HCT116 (cell line): Measurements from ENCODE around the gene CPT1B. TPM values are rescaled to one million over a fixed set of nuclear protein-coding genes. Genes with fewer than 3 reads are reported as not detected.

ENCODE experiments used
- ATAC-seq: fragments of 200-7000 bp; cut with Tn5 transposase; 2 replicates; pipeline ENCODE4 v1.9.1; 2020; ENCODE audit warnings: mild to moderate bottlenecking, moderate library complexity
- BruUV-seq: library from RNA; stranded (reverse); fragments of 400-500 nt; replicated peaks from 2 replicates; lab custom pipeline; 2021; lab: Mats Ljungman, UMichigan
- CTCF ChIA-PET: fragments of 300-600 bp; sonication (Branson Sonifier 250); formaldehyde crosslinking; loops from one replicate; lab custom pipeline; 2021; ENCODE audit warnings: antibody characterized with exemption; lab: Charles Lee
- POLR2A ChIA-PET: fragments of 300-600, 350-600 bp; sonication (Branson Sonifier 250); formaldehyde crosslinking; loops from one replicate; lab custom pipeline; 2021; ENCODE audit warnings: antibody characterized with exemption; lab: Charles Lee
- RAD21 ChIA-PET, 2 experiments: fragments of 300-600 bp; sonication (Branson Sonifier 250); formaldehyde crosslinking; loops; one replicate each; lab custom pipeline; 2023; ENCODE audit warnings: low total read pairs in 2 of 2; ENCODE audit not compliant: uncharacterized antibody in 2 of 2, unreplicated experiment in 2 of 2, low non-redundant PET in 1 of 2; lab: Charles Lee
- DNase-seq: peaks from one replicate; pipeline ENCODE4 v3.0.0-alpha.2; 2010; ENCODE audit warnings: low read depth, low spot score
- H2AFZ ChIP-seq: fragments of 200-600 bp; shearing (Covaris generic), sonication (generic); 2 replicates; pipeline ENCODE4 v1.6.1; 2017; ENCODE audit warnings: low read depth, mixed run types, mixed read lengths, antibody characterized with exemption, low read length; ENCODE audit not compliant: poor library complexity, severe bottlenecking
- H3K27ac ChIP-seq: 2 replicates; pipeline ENCODE4 v1.5.1; 2012; ENCODE audit warnings: low read depth, low read length
- H3K27me3 ChIP-seq: fragments of 200-600 bp; sonication (generic); 2 replicates; pipeline ENCODE4 v1.6.1; 2016; ENCODE audit warnings: mixed run types, low read length, mixed read lengths; ENCODE audit not compliant: insufficient read depth
- H3K36me3 ChIP-seq, 2 experiments: fragments of 200-500 bp in 1 of 2; fragments of 200-600 bp in 1 of 2; sonication (Bioruptor generic) in 1 of 2; sonication (generic) in 1 of 2; 2 replicates each; pipeline versions ENCODE4 v1.5.1 to v1.6.1; 2014 to 2016; ENCODE audit warnings: low read length in 2 of 2, inconsistent platforms in 1 of 2, mixed read lengths in 1 of 2, mixed run types in 1 of 2; ENCODE audit not compliant: insufficient read depth in 2 of 2, control insufficient read depth in 1 of 2
- H3K4me1 ChIP-seq, 2 experiments: fragments of 200-600 bp in 1 of 2; sonication (generic) in 1 of 2; 2 replicates each; pipeline versions ENCODE4 v1.5.1 to v1.6.1; 2012 to 2017; ENCODE audit warnings: low read length in 2 of 2, inconsistent platforms in 1 of 2, mild to moderate bottlenecking in 1 of 2, mixed read lengths in 1 of 2, mixed run types in 1 of 2, moderate library complexity in 1 of 2; ENCODE audit not compliant: insufficient read depth in 2 of 2, control insufficient read depth in 1 of 2
- H3K4me2 ChIP-seq: fragments of 200-600 bp; sonication (generic); 2 replicates; pipeline ENCODE4 v1.6.1; 2017; ENCODE audit warnings: mixed run types, low read length, mixed read lengths
- H3K4me3 ChIP-seq, 2 experiments: fragments of 200-600 bp in 1 of 2; sonication (generic) in 1 of 2; replicated peaks in 1 of 2; 2 replicates each; pipeline ENCODE4 v1.5.1; 2011 to 2016; ENCODE audit warnings: low read length in 2 of 2, control low read depth in 1 of 2, low read depth in 1 of 2, mild to moderate bottlenecking in 1 of 2, mixed read lengths in 1 of 2, mixed run types in 1 of 2
- H3K79me2 ChIP-seq: fragments of 200-600 bp; sonication (generic); 2 replicates; pipeline ENCODE4 v1.6.1; 2017; ENCODE audit warnings: mild to moderate bottlenecking, mixed run types, low read length, moderate library complexity, mixed read lengths; ENCODE audit not compliant: insufficient read depth
- H3K9ac ChIP-seq: fragments of 200-600 bp; sonication (generic); 2 replicates; pipeline ENCODE4 v1.6.1; 2016; ENCODE audit warnings: low read length, mixed read lengths
- H3K9me2 ChIP-seq: fragments of 200-600 bp; sonication (generic), shearing (Covaris generic); 2 replicates; pipeline ENCODE4 v1.6.1; 2017; ENCODE audit warnings: mixed run types, mild to moderate bottlenecking, moderate library complexity; ENCODE audit not compliant: insufficient read depth
- H3K9me3 ChIP-seq, 2 experiments: fragments of 200-500 bp in 1 of 2; fragments of 200-600 bp in 1 of 2; sonication (Bioruptor generic) in 1 of 2; sonication (generic) in 1 of 2; 2 replicates each; pipeline ENCODE4 v1.6.1; 2014 to 2017; ENCODE audit warnings: low read length in 2 of 2, mixed read lengths in 2 of 2, inconsistent platforms in 1 of 2, low read depth in 1 of 2, mild to moderate bottlenecking in 1 of 2, mixed run types in 1 of 2, moderate library complexity in 1 of 2; ENCODE audit not compliant: control insufficient read depth in 1 of 2, insufficient read depth in 1 of 2
- H4K20me1 ChIP-seq: fragments of 200-600 bp; sonication (generic), shearing (Covaris generic); 2 replicates; pipeline ENCODE4 v1.6.1; 2017; ENCODE audit warnings: mixed run types, mild to moderate bottlenecking, moderate library complexity; ENCODE audit not compliant: insufficient read depth
- SRF ChIP-seq: IDR thresholded peaks from 2 replicates; pipeline ENCODE4 v1.6.1; 2012; ENCODE audit warnings: low read depth
- TCF7L2 ChIP-seq: IDR thresholded peaks from 2 replicates; pipeline ENCODE4 v1.7.0; 2011; ENCODE audit warnings: borderline replicate concordance, inconsistent platforms; ENCODE audit not compliant: insufficient read depth, insufficient read length; ENCODE audit errors: extremely low read depth
- ZNF274 ChIP-seq: fragments of 200-500 bp; sonication (Bioruptor generic); IDR thresholded peaks from 2 replicates; pipeline ENCODE4 v1.6.1; 2014; ENCODE audit warnings: mild to moderate bottlenecking, low read depth, low read length, inconsistent platforms
- intact Hi-C: fragments of 100-400 bp; cut with micrococcal nuclease; formaldehyde crosslinking; loops from 2 replicates; pipeline ENCODE4 v1.10.0; 2022
- total RNA-seq: library from RNA; stranded (reverse); gene quantifications from one replicate; pipeline ENCODE4 v1.2.1, GENCODE V29; 2021; ENCODE audit not compliant: unreplicated experiment
- TF ChIP-seq, protein P1 (sequence below), 3 experiments: fragments of 200-600 bp in 1 of 3; sonication (generic) in 1 of 3; IDR thresholded peaks in 2 of 3; conservative IDR thresholded peaks in 1 of 3; 2 replicates each; pipeline ENCODE4 v1.5.1; 2012 to 2017; ENCODE audit warnings: low read depth in 2 of 3, low read length in 2 of 3, antibody characterized with exemption in 1 of 3, borderline replicate concordance in 1 of 3, control low read depth in 1 of 3, mild to moderate bottlenecking in 1 of 3, mixed read lengths in 1 of 3, mixed run types in 1 of 3, moderate library complexity in 1 of 3; ENCODE audit not compliant: insufficient read depth in 1 of 3

Gene CPT1B
- total RNA-seq, 1 experiment from 2014 or later, result 35.1 TPM

DNA sequence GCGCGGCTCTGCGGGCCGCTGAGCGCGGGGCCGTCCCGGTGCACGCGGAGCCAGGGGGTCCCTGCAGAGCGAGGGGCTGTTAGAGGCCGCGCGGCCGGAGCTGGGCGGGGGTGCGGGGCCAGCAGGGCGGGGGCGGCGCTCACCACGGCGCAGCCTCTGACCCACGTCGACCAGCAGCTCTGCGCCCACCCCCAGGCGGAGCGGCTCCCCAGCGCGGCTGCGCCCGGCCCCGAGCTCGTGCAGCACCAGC is 52.4 kb downstream of the CPT1B start:
- Histone ChIP-seq H2AFZ (no peak overlapping the region), H4K20me1 (no peaks in the 10 kb centered on the region), H3K9me2 (no peaks in the 10 kb centered on the region), H3K4me1 (peaks cover 13 to 66% of the 10 kb centered on the region in 2 experiments; a peak in 3 of 4 replicates), H3K4me2 (peak overlapping the region; percentile 99), H3K9ac (peak overlapping the region; percentile 93), H3K4me3 (peak overlapping the region; percentile 78 to 85), H3K27me3 (no peaks in the 10 kb centered on the region), H3K36me3 (peaks cover 0 to 11% of the 10 kb centered on the region in 2 experiments; a peak in 2 of 4 replicates), H3K9me3 (no peaks in the 10 kb centered on the region), H3K79me2 (peaks cover 30% of the 10 kb centered on the region), H3K27ac (peak overlapping the region; percentile 100)
- ChIA-PET CTCF (interaction anchor here (0.7 to 1.7 kb wide), 19 partner anchors 11 to 377 kb away, joined by 3 to 21 read pairs (median 5); partner anchors contain the start of genes ARSA, HDAC10, KLHDC7B and LMF2), POLR2A (interaction anchor here (0.8 to 2.1 kb wide), 7 partner anchors 12 to 95 kb away, joined by 3 to 20 read pairs (median 5); partner anchors contain the start of genes CHKB, LMF2, NCAPH2 and SYCE3), RAD21 (interaction anchor here (0.8 to 2.2 kb wide), 4 partner anchors 18 to 126 kb away, joined by 4 to 8 read pairs (median 6); partner anchors contain the start of genes LMF2 (in 2 of the 2), NCAPH2 (in 1 of the 2) and SYCE3 (in 1 of the 2))
- DNase-seq, result no peak
- no TSS peak for BruUV-seq
- TF ChIP-seq SRF, result no peak
- TF ChIP-seq TCF7L2, result no peak
- no peak for TF ChIP-seq ZNF274
- TF ChIP-seq, protein P1, sequence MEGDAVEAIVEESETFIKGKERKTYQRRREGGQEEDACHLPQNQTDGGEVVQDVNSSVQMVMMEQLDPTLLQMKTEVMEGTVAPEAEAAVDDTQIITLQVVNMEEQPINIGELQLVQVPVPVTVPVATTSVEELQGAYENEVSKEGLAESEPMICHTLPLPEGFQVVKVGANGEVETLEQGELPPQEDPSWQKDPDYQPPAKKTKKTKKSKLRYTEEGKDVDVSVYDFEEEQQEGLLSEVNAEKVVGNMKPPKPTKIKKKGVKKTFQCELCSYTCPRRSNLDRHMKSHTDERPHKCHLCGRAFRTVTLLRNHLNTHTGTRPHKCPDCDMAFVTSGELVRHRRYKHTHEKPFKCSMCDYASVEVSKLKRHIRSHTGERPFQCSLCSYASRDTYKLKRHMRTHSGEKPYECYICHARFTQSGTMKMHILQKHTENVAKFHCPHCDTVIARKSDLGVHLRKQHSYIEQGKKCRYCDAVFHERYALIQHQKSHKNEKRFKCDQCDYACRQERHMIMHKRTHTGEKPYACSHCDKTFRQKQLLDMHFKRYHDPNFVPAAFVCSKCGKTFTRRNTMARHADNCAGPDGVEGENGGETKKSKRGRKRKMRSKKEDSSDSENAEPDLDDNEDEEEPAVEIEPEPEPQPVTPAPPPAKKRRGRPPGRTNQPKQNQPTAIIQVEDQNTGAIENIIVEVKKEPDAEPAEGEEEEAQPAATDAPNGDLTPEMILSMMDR (IDR thresholded peaks at IDR 0.05 in 2 of 3, conservative IDR thresholded peaks at IDR 0.05 in 1 of 3; ENCODE audit: borderline replicate concordance in 1 of 3, insufficient read depth in 1 of 3, low read depth in 2 of 3, low read length in 2 of 3), result 0 out of 6 replicates have a peak, but pooled peaks of 1 of the 3 experiments have one; percentile 47
- intact Hi-C loops, result loop anchor here (1.0 kb wide), 1 partner anchor 17 kb away; the partner anchor contains the start of gene NCAPH2
- ATAC-seq, result peak; percentile 26
